PC-3 (cell line): ENCODE measurements around the gene TEX19. TPM values are rescaled to one million over a fixed set of nuclear protein-coding genes. Genes with fewer than 3 reads are reported as not detected.

Source experiments
- ATAC-seq: fragments of 200-7000 bp; cut with Tn5 transposase; 2 replicates; pipeline ENCODE4 v1.9.1; 2020; ENCODE audit warnings: mild to moderate bottlenecking, moderate library complexity
- BruUV-seq: library from RNA; stranded (reverse); fragments of 400-500 nt; replicated peaks from 2 replicates; lab custom pipeline; 2021; lab: Mats Ljungman, UMichigan
- CTCF ChIA-PET: fragments of 300-600 bp; sonication (Branson Sonifier 250); formaldehyde crosslinking; loops from one replicate; lab custom pipeline; 2022; ENCODE audit warnings: antibody characterized with exemption; lab: Charles Lee
- POLR2A ChIA-PET: fragments of 300-600 bp; sonication (Branson Sonifier 250); formaldehyde crosslinking; loops from one replicate; lab custom pipeline; 2022; ENCODE audit warnings: antibody characterized with exemption; ENCODE audit not compliant: unreplicated experiment; lab: Charles Lee
- DNase-seq: peaks from one replicate; pipeline ENCODE4 v3.0.0-alpha.2; 2015
- H2AFZ ChIP-seq: fragments of 300-600 bp; sonication (generic); 2 replicates; pipeline ENCODE4 v1.6.0; 2016; ENCODE audit warnings: antibody characterized with exemption, low read length
- H3F3A ChIP-seq: fragments of 300-600 bp; sonication (generic); one replicate; pipeline ENCODE4 v1.6.0; 2017; ENCODE audit warnings: antibody characterized with exemption, low read length, control low read depth, mild to moderate bottlenecking; ENCODE audit not compliant: unreplicated experiment
- H3K27ac ChIP-seq: fragments of 300-600 bp; sonication (generic); 2 replicates; pipeline ENCODE4 v1.5.1; 2016; ENCODE audit warnings: mild to moderate bottlenecking, low read length
- H3K27me3 ChIP-seq: fragments of 300-600 bp; sonication (generic); 2 replicates; pipeline ENCODE4 v1.6.1; 2016; ENCODE audit warnings: low read length, mixed read lengths
- H3K36me3 ChIP-seq: fragments of 300-600 bp; sonication (generic); 2 replicates; pipeline ENCODE4 v1.6.1; 2016; ENCODE audit warnings: low read depth, mixed run types, low read length, mixed read lengths
- H3K4me1 ChIP-seq: fragments of 300-600 bp; sonication (generic); 2 replicates; pipeline ENCODE4 v1.5.1; 2016; ENCODE audit warnings: low read length; ENCODE audit not compliant: insufficient read depth
- H3K4me2 ChIP-seq: fragments of 300-600 bp; sonication (generic); 2 replicates; pipeline ENCODE4 v1.6.0; 2016; ENCODE audit warnings: low read length
- H3K4me3 ChIP-seq: fragments of 300-600 bp; sonication (generic); 2 replicates; pipeline ENCODE4 v1.5.1; 2016; ENCODE audit warnings: mild to moderate bottlenecking, low read length, mixed read lengths
- H3K79me2 ChIP-seq: fragments of 300-600 bp; sonication (generic); 2 replicates; pipeline ENCODE4 v1.6.1; 2017; ENCODE audit warnings: low read length, mixed read lengths
- H3K9ac ChIP-seq: fragments of 300-600 bp; sonication (generic); 2 replicates; pipeline ENCODE4 v1.6.0; 2016; ENCODE audit warnings: mild to moderate bottlenecking, low read length
- H3K9me2 ChIP-seq: fragments of 300-600 bp; sonication (generic); replicated peaks from 2 replicates; pipeline ENCODE4 v1.6.1; 2016; ENCODE audit warnings: mixed run types, low read length, mixed read lengths
- H3K9me3 ChIP-seq: fragments of 300-600 bp; sonication (generic); 2 replicates; pipeline ENCODE4 v1.6.1; 2016; ENCODE audit warnings: low read length, mixed read lengths
- H4K20me1 ChIP-seq: fragments of 300-600 bp; sonication (generic); 2 replicates; pipeline ENCODE4 v1.6.1; 2016; ENCODE audit warnings: low read length, mixed read lengths
- CTCF ChIP-seq: fragments of 300-600 bp; sonication (generic); conservative IDR thresholded peaks from 2 replicates; pipeline ENCODE4 v1.5.1; 2017; ENCODE audit warnings: antibody characterized with exemption, low read depth, mild to moderate bottlenecking, low read length
- EZH2 ChIP-seq: fragments of 300-600 bp; sonication (generic); IDR thresholded peaks from one replicate; pipeline ENCODE4 v1.6.1; 2017; ENCODE audit warnings: antibody characterized with exemption, mild to moderate bottlenecking, low read length; ENCODE audit not compliant: unreplicated experiment
- EZH2phosphoT487 ChIP-seq: fragments of 300-600 bp; sonication (generic); IDR thresholded peaks from 2 replicates; pipeline ENCODE4 v1.6.1; 2018; ENCODE audit warnings: mild to moderate bottlenecking, antibody characterized with exemption, low read length, borderline replicate concordance
- intact Hi-C: fragments of 100-400 bp; cut with micrococcal nuclease; formaldehyde crosslinking; loops from 2 replicates; pipeline ENCODE4 v1.9.0; 2023
- total RNA-seq: library from RNA; depleted of rRNA; stranded (reverse); fragments of >200 nt; gene quantifications from 2 replicates; pipeline ENCODE4 v1.2.3, GENCODE V29; 2014

Gene TEX19
- total RNA-seq, 1 experiment from 2014 or later, result 1.2 TPM

- BruUV-seq, result no TSS peak
- no peaks in the 10 kb centered on the region for H3K27me3 ChIP-seq
- no peak overlapping the region for H3K27ac ChIP-seq
- no peak overlapping the region for H2AFZ ChIP-seq
- ChIA-PET POLR2A (no interaction called here), CTCF (interaction anchor here (0.6 kb wide), 1 partner anchor 551 kb away, joined by 4 read pairs; no protein-coding TSS in a partner anchor)
- ATAC-seq (no peak), DNase-seq (no peak)
- intact Hi-C loops, result no loop called here
- no peak overlapping the region for H3K9ac ChIP-seq
- no peaks in the 10 kb centered on the region for H3K79me2 ChIP-seq
- TF ChIP-seq EZH2 (no peak), CTCF (no peak), EZH2phosphoT487 (no peak)
- H3K4me3 ChIP-seq, result no peak overlapping the region
- H3K36me3 ChIP-seq, result peaks cover 2% of the 10 kb centered on the region; the same call in 1 of the 2 replicates
- no peaks in the 10 kb centered on the region for H3K4me1 ChIP-seq
- H3F3A ChIP-seq, result no peaks in the 10 kb centered on the region
- no peaks in the 10 kb centered on the region for H3K9me2 ChIP-seq
- H4K20me1 ChIP-seq, result no peaks in the 10 kb centered on the region
- H3K9me3 ChIP-seq, result no peaks in the 10 kb centered on the region
- no peak overlapping the region for H3K4me2 ChIP-seq
Measured at GRCh38 chr17:82399041-82399441, 40.0 kb downstream of the TEX19 start.

GRCh38 chr17:82399601-82400101, 40.6 kb downstream of the TEX19 start:
- Histone ChIP-seq H2AFZ (no peak overlapping the region), H3K27ac (no peak overlapping the region), H3K4me1 (no peaks in the 10 kb centered on the region), H3K27me3 (no peaks in the 10 kb centered on the region), H3K9me3 (no peaks in the 10 kb centered on the region), H3K4me3 (no peak overlapping the region), H3K4me2 (no peak overlapping the region), H3K79me2 (no peaks in the 10 kb centered on the region), H3F3A (no peaks in the 10 kb centered on the region), H3K36me3 (peaks cover 2% of the 10 kb centered on the region; the same call in 1 of the 2 replicates), H3K9me2 (no peaks in the 10 kb centered on the region), H3K9ac (no peak overlapping the region), H4K20me1 (no peaks in the 10 kb centered on the region)
- ChIA-PET POLR2A (no interaction called here), CTCF (interaction anchor here (0.6 kb wide), 1 partner anchor 552 kb away, joined by 4 read pairs; no protein-coding TSS in a partner anchor)
- ATAC-seq, result no peak
- no peak for DNase-seq
- no peak for TF ChIP-seq EZH2
- intact Hi-C loops, result no loop called here
- no TSS peak for BruUV-seq

- Histone ChIP-seq H4K20me1 (no peaks in the 10 kb centered on the region), H3K4me1 (no peaks in the 10 kb centered on the region), H3K27ac (no peak overlapping the region), H3K36me3 (peaks cover 2% of the 10 kb centered on the region; the same call in 1 of the 2 replicates), H3K27me3 (no peaks in the 10 kb centered on the region), H3K9me2 (no peaks in the 10 kb centered on the region), H3K9ac (no peak overlapping the region), H3K4me3 (no peak overlapping the region), H2AFZ (no peak overlapping the region), H3F3A (no peaks in the 10 kb centered on the region), H3K79me2 (no peaks in the 10 kb centered on the region), H3K4me2 (no peak overlapping the region), H3K9me3 (no peaks in the 10 kb centered on the region)
- no peak for DNase-seq
- TF ChIP-seq EZH2phosphoT487, result no peak
- no peak for TF ChIP-seq EZH2
- TF ChIP-seq CTCF, result no peak
- ATAC-seq, result no peak
- CTCF ChIA-PET, result no interaction called here
- intact Hi-C loops, result no loop called here
- BruUV-seq, result no TSS peak
- POLR2A ChIA-PET, result no interaction called here
Measured at GRCh38 chr17:82400206-82400605, 41.2 kb downstream of the TEX19 start.
